ENCODE results near the gene ATG9A.

The ATG9A gene

GRCh38 chr2:219272356-219272755 lies 42.9 kb upstream of the ATG9A start:
- TF ChIP-seq CTCF (IDR thresholded peaks at IDR 0.05; ENCODE audit: extremely low read depth, missing control alignments) = no peak
- DNase-seq (ENCODE audit: low spot score) = no peak

GRCh38 chr2:219271021-219271420 lies 41.6 kb upstream of the ATG9A start:
- no peak for TF ChIP-seq CTCF (IDR thresholded peaks at IDR 0.05; ENCODE audit: extremely low read depth, missing control alignments)
- no peak for DNase-seq (ENCODE audit: low spot score)

- TF ChIP-seq CTCF (IDR thresholded peaks at IDR 0.05; ENCODE audit: extremely low read depth, missing control alignments) = no peak
These were observed 40.6 kb upstream of the ATG9A start for GRCh38 chr2:219270055-219270372.

GRCh38 chr2:219269362-219270054 lies 40.1 kb upstream of the ATG9A start:
- TF ChIP-seq CTCF (IDR thresholded peaks at IDR 0.05; ENCODE audit: extremely low read depth, missing control alignments) = no peak
- DNase-seq (ENCODE audit: low spot score) = no peak

More at GRCh38 chr2:219270055-219270372, 40.6 kb upstream of the ATG9A start:
- DNase-seq (ENCODE audit: low spot score) = no peak

- no peak for DNase-seq (ENCODE audit: low spot score)
- TF ChIP-seq CTCF (IDR thresholded peaks at IDR 0.05; ENCODE audit: extremely low read depth, missing control alignments) = no peak
These were observed 38.9 kb upstream of the ATG9A start for GRCh38 chr2:219268294-219268693.

- no peak for DNase-seq (ENCODE audit: low spot score)
- no peak for TF ChIP-seq CTCF (IDR thresholded peaks at IDR 0.05; ENCODE audit: extremely low read depth, missing control alignments)
These were observed 37.5 kb upstream of the ATG9A start for GRCh38 chr2:219266886-219267285.

GRCh38 chr2:219266232-219266631 lies 36.8 kb upstream of the ATG9A start:
- no peak for DNase-seq (ENCODE audit: low spot score)
- TF ChIP-seq CTCF (IDR thresholded peaks at IDR 0.05; ENCODE audit: extremely low read depth, missing control alignments) = no peak
